GM12801 (cell line): ENCODE results near the gene EREG.

ENCODE experiments used
- CTCF ChIP-seq: IDR thresholded peaks from one replicate; pipeline ENCODE4 v1.5.1; 2011; ENCODE audit warnings: control low read depth; ENCODE audit not compliant: insufficient read length; ENCODE audit errors: extremely low read depth

EREG gene

GRCh38 chr4:74376888-74377483, 12.0 kb downstream of the EREG start:
- no peak for TF ChIP-seq CTCF

- TF ChIP-seq CTCF: no peak
Observed at GRCh38 chr4:74377714-74378113, 12.8 kb downstream of the EREG start.

GRCh38 chr4:74378573-74378972, 13.6 kb downstream of the EREG start:
- no peak for TF ChIP-seq CTCF

GRCh38 chr4:74379912-74380311, 15.0 kb downstream of the EREG start:
- TF ChIP-seq CTCF: no peak

GRCh38 chr4:74385386-74385785, 20.4 kb downstream of the EREG start:
- TF ChIP-seq CTCF: no peak

GRCh38 chr4:74386159-74386558, 21.2 kb downstream of the EREG start:
- TF ChIP-seq CTCF: no peak

GRCh38 chr4:74387790-74388189, 22.8 kb downstream of the EREG start:
- no peak for TF ChIP-seq CTCF
